Spleen (tissue), 7 donors: ENCODE data around the gene F11R.
A peak's percentile ranks its signal among the peaks of the same experiment; 100 is the strongest.

ENCODE experiments used
- POLR2AphosphoS5 ChIP-seq, 3 donors: sonication (generic); formaldehyde crosslinking; IDR thresholded peaks; one replicate each; pipeline ENCODE4 v1.5.1; 2017; ENCODE audit warnings: antibody characterized with exemption in 3 of 3
- TF ChIP-seq, protein P1 (sequence below), 11 experiments: fragments of 200-600 bp in 7 of 11; fragments of 450-650 bp in 4 of 11; sonication (generic) in 4 of 11; IDR thresholded peaks in 8 of 11; conservative IDR thresholded peaks in 3 of 11; 1 replicate in 7 of 11; 2 replicates in 4 of 11; pipeline versions ENCODE4 v1.4.0 to v1.8.0; 2016 to 2021; ENCODE audit warnings: antibody characterized with exemption in 11 of 11, inconsistent platforms in 4 of 11, mild to moderate bottlenecking in 1 of 11
- donor health status: DM: no; HTN: no; CAD: no; lungs with moderate emphysema.
- donor health status: DM: no; HTN: no; CAD: no.
- donor health status: DM: no; HTN: no; CAD: no.

DNA sequence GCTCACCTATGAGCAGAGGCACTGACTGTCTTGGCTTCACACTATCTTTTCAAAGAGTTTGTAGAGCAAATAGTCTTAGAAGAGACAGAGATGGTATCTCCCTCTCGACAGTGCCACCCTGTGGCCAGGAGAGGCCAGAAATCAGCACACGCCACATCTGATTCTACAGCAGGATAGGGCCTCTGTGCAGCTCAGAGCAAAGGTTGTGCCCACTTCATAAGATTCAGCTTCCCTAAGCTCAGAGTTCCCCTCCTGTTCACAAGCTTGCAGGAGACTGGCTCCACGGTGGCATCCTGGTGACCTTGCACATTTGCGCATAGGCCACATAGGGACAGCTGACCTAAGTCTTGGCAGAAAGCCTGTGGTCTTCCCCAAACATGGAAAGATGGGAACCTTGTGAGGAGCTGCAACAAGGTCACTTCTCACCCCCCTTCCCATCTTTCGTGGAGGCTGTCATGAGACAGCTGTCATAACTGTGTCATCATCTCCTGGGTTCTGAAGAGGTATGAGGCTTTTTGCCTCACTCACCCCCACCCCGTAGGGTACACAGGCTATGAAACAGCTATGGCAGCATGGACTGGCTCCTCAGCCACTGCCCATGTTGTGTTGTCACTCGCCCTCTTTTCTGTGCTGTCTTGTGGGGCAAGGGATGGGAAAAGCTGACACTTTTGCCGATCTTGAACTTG lies 69.4 kb downstream of the F11R start:
- TF ChIP-seq, protein P1, sequence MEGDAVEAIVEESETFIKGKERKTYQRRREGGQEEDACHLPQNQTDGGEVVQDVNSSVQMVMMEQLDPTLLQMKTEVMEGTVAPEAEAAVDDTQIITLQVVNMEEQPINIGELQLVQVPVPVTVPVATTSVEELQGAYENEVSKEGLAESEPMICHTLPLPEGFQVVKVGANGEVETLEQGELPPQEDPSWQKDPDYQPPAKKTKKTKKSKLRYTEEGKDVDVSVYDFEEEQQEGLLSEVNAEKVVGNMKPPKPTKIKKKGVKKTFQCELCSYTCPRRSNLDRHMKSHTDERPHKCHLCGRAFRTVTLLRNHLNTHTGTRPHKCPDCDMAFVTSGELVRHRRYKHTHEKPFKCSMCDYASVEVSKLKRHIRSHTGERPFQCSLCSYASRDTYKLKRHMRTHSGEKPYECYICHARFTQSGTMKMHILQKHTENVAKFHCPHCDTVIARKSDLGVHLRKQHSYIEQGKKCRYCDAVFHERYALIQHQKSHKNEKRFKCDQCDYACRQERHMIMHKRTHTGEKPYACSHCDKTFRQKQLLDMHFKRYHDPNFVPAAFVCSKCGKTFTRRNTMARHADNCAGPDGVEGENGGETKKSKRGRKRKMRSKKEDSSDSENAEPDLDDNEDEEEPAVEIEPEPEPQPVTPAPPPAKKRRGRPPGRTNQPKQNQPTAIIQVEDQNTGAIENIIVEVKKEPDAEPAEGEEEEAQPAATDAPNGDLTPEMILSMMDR (IDR thresholded peaks at IDR 0.05 in 8 of 11, conservative IDR thresholded peaks at IDR 0.05 in 3 of 11), result peak; percentile 49 to 90 (median 76)
- no peak for TF ChIP-seq POLR2AphosphoS5 (IDR thresholded peaks at IDR 0.05)
